WTC11 (cell line): ENCODE data around the gene CAPSL. TPM values are rescaled to one million over a fixed set of nuclear protein-coding genes. Genes with fewer than 3 reads are reported as not detected.

Experiments used
- ATAC-seq: fragments of 200-7000 bp; cut with Tn5 transposase; 2 replicates; pipeline ENCODE4 v1.10.0; 2021; ENCODE audit warnings: mild to moderate bottlenecking, moderate library complexity
- CTCF ChIA-PET: fragments of 300-600 bp; sonication (Branson Sonifier 250); formaldehyde crosslinking; loops from one replicate; lab custom pipeline; 2021; ENCODE audit warnings: antibody characterized with exemption; lab: Charles Lee
- POLR2A ChIA-PET: fragments of 350-600 bp; sonication (Branson Sonifier 250); formaldehyde crosslinking; loops from one replicate; lab custom pipeline; 2021; ENCODE audit warnings: antibody characterized with exemption; lab: Charles Lee
- DNase-seq: peaks from one replicate; pipeline ENCODE4 v3.0.0; 2021; ENCODE audit warnings: low spot score
- H3K27ac Mint-ChIP-seq: 2 replicates; pipeline ENCODE4 v1.8.0; 2021; ENCODE audit warnings: mixed read lengths
- H3K27me3 Mint-ChIP-seq: 2 replicates; pipeline ENCODE4 v1.8.0; 2021; ENCODE audit warnings: low read depth, mild to moderate bottlenecking, moderate library complexity, mixed read lengths
- H3K36me3 Mint-ChIP-seq: 2 replicates; pipeline ENCODE4 v1.8.0; 2021; ENCODE audit warnings: mixed read lengths
- H3K4me1 Mint-ChIP-seq: 2 replicates; pipeline ENCODE4 v1.8.0; 2022; ENCODE audit warnings: mixed read lengths
- H3K4me3 Mint-ChIP-seq: 2 replicates; pipeline ENCODE4 v1.8.0; 2021; ENCODE audit warnings: mild to moderate bottlenecking, moderate library complexity, mixed read lengths
- H3K9me3 Mint-ChIP-seq: 2 replicates; pipeline ENCODE4 v1.8.0; 2021; ENCODE audit warnings: mixed read lengths
- ATF1 ChIP-seq: sonication (generic); formaldehyde crosslinking; IDR thresholded peaks from 2 replicates; pipeline ENCODE4 v1.8.1; 2023; ENCODE audit warnings: mild to moderate bottlenecking, moderate library complexity, missing genetic modification reagents
- ATF3 ChIP-seq: sonication (generic); formaldehyde crosslinking; conservative IDR thresholded peaks from 2 replicates; pipeline ENCODE4 v1.8.1; 2022; ENCODE audit warnings: mild to moderate bottlenecking, missing genetic modification reagents
- CDX4 ChIP-seq: fragments of 250-450 bp; sonication (Bioruptor Pico); IDR thresholded peaks from 2 replicates; pipeline ENCODE4 v1.9.0; 2021; ENCODE audit warnings: moderate library complexity, mild to moderate bottlenecking, inconsistent platforms, borderline replicate concordance
- ESRRA ChIP-seq: sonication (generic); formaldehyde crosslinking; IDR thresholded peaks from 2 replicates; pipeline ENCODE4 v1.8.1; 2022; ENCODE audit warnings: mild to moderate bottlenecking, missing genetic modification reagents, borderline replicate concordance
- ETV6 ChIP-seq: sonication (generic); formaldehyde crosslinking; IDR thresholded peaks from 2 replicates; pipeline ENCODE4 v1.8.1; 2022; ENCODE audit warnings: mild to moderate bottlenecking, missing genetic modification reagents
- FOXJ3 ChIP-seq: sonication (generic); formaldehyde crosslinking; IDR thresholded peaks from 2 replicates; pipeline ENCODE4 v1.9.0; 2021; ENCODE audit warnings: missing genetic modification reagents, mild to moderate bottlenecking, borderline replicate concordance
- GTF2I ChIP-seq: fragments of 250-450 bp; sonication (Bioruptor Pico); conservative IDR thresholded peaks from 2 replicates; pipeline ENCODE4 v1.4.0; 2021; ENCODE audit warnings: mild to moderate bottlenecking
- HMGA2 ChIP-seq: fragments of 250-450 bp; sonication (Bioruptor Pico); IDR thresholded peaks from 2 replicates; pipeline ENCODE4 v1.4.0; 2021; ENCODE audit warnings: mild to moderate bottlenecking, moderate library complexity
- IRF1 ChIP-seq: sonication (generic); formaldehyde crosslinking; IDR thresholded peaks from 2 replicates; pipeline ENCODE4 v1.8.0; 2023; ENCODE audit warnings: missing genetic modification reagents
- NFE2L1 ChIP-seq: sonication (generic); formaldehyde crosslinking; IDR thresholded peaks from 2 replicates; pipeline ENCODE4 v1.8.1; 2023; ENCODE audit warnings: missing genetic modification reagents
- NFYB ChIP-seq: sonication (generic); formaldehyde crosslinking; conservative IDR thresholded peaks from 2 replicates; pipeline ENCODE4 v1.8.0; 2022; ENCODE audit warnings: low read depth, missing genetic modification reagents
- NR2C2 ChIP-seq: sonication (generic); formaldehyde crosslinking; IDR thresholded peaks from 2 replicates; pipeline ENCODE4 v1.8.0; 2022; ENCODE audit warnings: mild to moderate bottlenecking, missing genetic modification reagents
- NR3C1 ChIP-seq: sonication (generic); formaldehyde crosslinking; conservative IDR thresholded peaks from 2 replicates; pipeline ENCODE4 v1.8.1; 2023; ENCODE audit warnings: low read depth, mild to moderate bottlenecking, missing genetic modification reagents
- OVOL2 ChIP-seq: fragments of 250-450 bp; sonication (Bioruptor Pico); IDR thresholded peaks from 2 replicates; pipeline ENCODE4 v1.9.0; 2021; ENCODE audit warnings: mild to moderate bottlenecking, borderline replicate concordance
- PRRX2 ChIP-seq: fragments of 250-450 bp; sonication (Bioruptor Pico); IDR thresholded peaks from 2 replicates; pipeline ENCODE4 v1.8.0; 2021; ENCODE audit warnings: mild to moderate bottlenecking
- RORB ChIP-seq: fragments of 250-450 bp; sonication (Bioruptor Pico); IDR thresholded peaks from 2 replicates; pipeline ENCODE4 v1.9.0; 2021; ENCODE audit warnings: mild to moderate bottlenecking
- SMAD4 ChIP-seq: sonication (generic); formaldehyde crosslinking; IDR thresholded peaks from 2 replicates; pipeline ENCODE4 v1.8.0; 2022; ENCODE audit warnings: mild to moderate bottlenecking, missing genetic modification reagents
- TEAD1 ChIP-seq: sonication (generic); formaldehyde crosslinking; IDR thresholded peaks from 2 replicates; pipeline ENCODE4 v1.8.0; 2022; ENCODE audit warnings: mild to moderate bottlenecking, missing genetic modification reagents
- TEAD4 ChIP-seq: sonication (generic); formaldehyde crosslinking; IDR thresholded peaks from 2 replicates; pipeline ENCODE4 v1.8.0; 2022; ENCODE audit warnings: mild to moderate bottlenecking, missing genetic modification reagents
- TP53 ChIP-seq: sonication (generic); formaldehyde crosslinking; IDR thresholded peaks from 2 replicates; pipeline ENCODE4 v1.8.1; 2023; ENCODE audit warnings: mild to moderate bottlenecking, missing genetic modification reagents
- USF2 ChIP-seq: sonication (generic); formaldehyde crosslinking; IDR thresholded peaks from 2 replicates; pipeline ENCODE4 v1.8.1; 2023; ENCODE audit warnings: mild to moderate bottlenecking, missing genetic modification reagents, moderate library complexity
- ZBTB43 ChIP-seq: sonication (generic); formaldehyde crosslinking; IDR thresholded peaks from 2 replicates; pipeline ENCODE4 v1.8.1; 2023; ENCODE audit warnings: mild to moderate bottlenecking, missing genetic modification reagents
- ZMAT4 ChIP-seq: fragments of 250-450 bp; sonication (Bioruptor Pico); IDR thresholded peaks from 2 replicates; pipeline ENCODE4 v1.9.0; 2021; ENCODE audit warnings: mild to moderate bottlenecking
- ZNF263 ChIP-seq: sonication (generic); formaldehyde crosslinking; IDR thresholded peaks from 2 replicates; pipeline ENCODE4 v1.8.1; 2022; ENCODE audit warnings: low read depth, mild to moderate bottlenecking, moderate library complexity, missing genetic modification reagents
- ZNF281 ChIP-seq: sonication (generic); formaldehyde crosslinking; IDR thresholded peaks from 2 replicates; pipeline ENCODE4 v1.8.0; 2023; ENCODE audit warnings: mild to moderate bottlenecking, missing genetic modification reagents
- ZNF396 ChIP-seq: fragments of 250-450 bp; sonication (Bioruptor Pico); IDR thresholded peaks from 2 replicates; pipeline ENCODE4 v1.8.0; 2021; ENCODE audit warnings: mild to moderate bottlenecking, moderate library complexity, borderline replicate concordance
- ZNF423 ChIP-seq: fragments of 250-450 bp; sonication (Bioruptor Pico); IDR thresholded peaks from 2 replicates; pipeline ENCODE4 v2.1.2; 2022; ENCODE audit warnings: mild to moderate bottlenecking, moderate library complexity
- ZNF512 ChIP-seq: sonication (generic); formaldehyde crosslinking; IDR thresholded peaks from 2 replicates; pipeline ENCODE4 v1.8.1; 2022; ENCODE audit warnings: missing genetic modification reagents, borderline replicate concordance
- ZNF671 ChIP-seq: fragments of 250-450 bp; sonication (Bioruptor Pico); IDR thresholded peaks from 2 replicates; pipeline ENCODE4 v1.8.0; 2021; ENCODE audit warnings: mild to moderate bottlenecking
- total RNA-seq: library from RNA; stranded (reverse); gene quantifications from 3 replicates; pipeline ENCODE4 v1.2.3, GENCODE V29; 2021

CAPSL gene
- total RNA-seq, 1 experiment from 2014 or later: not detected

- TF ChIP-seq CDX4 (CRISPR knock-in tag): no peak
- no peak for TF ChIP-seq OVOL2 (CRISPR knock-in tag)
- TF ChIP-seq TEAD4 (CRISPR knock-in tag): no peak
- no peak for TF ChIP-seq USF2
- TF ChIP-seq ZMAT4: no peak
- TF ChIP-seq NR3C1 (CRISPR knock-in tag): no peak
- no peak for TF ChIP-seq SMAD4 (CRISPR knock-in tag)
- TF ChIP-seq NR2C2 (CRISPR knock-in tag): no peak
- TF ChIP-seq IRF1 (CRISPR knock-in tag): no peak
- TF ChIP-seq TP53 (CRISPR knock-in tag): no peak
- TF ChIP-seq GTF2I: no peak
- TF ChIP-seq ZNF263 (CRISPR knock-in tag): no peak
- TF ChIP-seq ZNF396 (CRISPR knock-in tag): no peak
- no peak for TF ChIP-seq ZNF512 (CRISPR knock-in tag)
- no peak for TF ChIP-seq ATF3
- TF ChIP-seq ATF1 (CRISPR knock-in tag): no peak
- no peak for TF ChIP-seq ZNF423 (CRISPR knock-in tag)
- TF ChIP-seq TEAD1 (CRISPR knock-in tag): no peak
- TF ChIP-seq NFE2L1 (CRISPR knock-in tag): no peak
- Mint-ChIP-seq H3K9me3 (peaks cover 26% of the 10 kb centered on the region), H3K4me1 (peaks cover 37% of the 10 kb centered on the region), H3K27ac (no peak overlapping the region), H3K27me3 (peaks cover 3% of the 10 kb centered on the region; the same call in 1 of the 2 replicates), H3K4me3 (no peak overlapping the region), H3K36me3 (peaks cover 6% of the 10 kb centered on the region; the same call in 1 of the 2 replicates)
- ChIA-PET CTCF (no interaction called here), POLR2A (no interaction called here)
- ATAC-seq: no peak
- DNase-seq: no peak
These were observed 76.7 kb downstream of the CAPSL start for GRCh38 chr5:35861718-35862117.

GRCh38 chr5:35860686-35861085 lies 77.7 kb downstream of the CAPSL start:
- peak; percentile 53 for ATAC-seq
- POLR2A ChIA-PET: no interaction called here
- TF ChIP-seq NFYB (CRISPR knock-in tag): no peak
- TF ChIP-seq PRRX2 (CRISPR knock-in tag): no peak
- no peak for TF ChIP-seq HMGA2 (CRISPR knock-in tag)
- no peak for TF ChIP-seq ZBTB43 (CRISPR knock-in tag)
- TF ChIP-seq ATF3: no peak
- TF ChIP-seq ZNF281: no peak
- TF ChIP-seq ETV6 (CRISPR knock-in tag): no peak
- TF ChIP-seq FOXJ3 (CRISPR knock-in tag): no peak
- TF ChIP-seq ZNF671 (CRISPR knock-in tag): no peak
- no peak for TF ChIP-seq RORB (CRISPR knock-in tag)
- no peak for TF ChIP-seq ESRRA (CRISPR knock-in tag)

More at GRCh38 chr5:35860686-35861085, 77.7 kb downstream of the CAPSL start:
- peaks cover 37% of the 10 kb centered on the region for H3K4me1 Mint-ChIP-seq
- CTCF ChIA-PET: no interaction called here
- H3K4me3 Mint-ChIP-seq: no peak overlapping the region
- H3K36me3 Mint-ChIP-seq: peaks cover 6% of the 10 kb centered on the region; the same call in 1 of the 2 replicates
- peaks cover 26% of the 10 kb centered on the region for H3K9me3 Mint-ChIP-seq
- peaks cover 3% of the 10 kb centered on the region; the same call in 1 of the 2 replicates for H3K27me3 Mint-ChIP-seq
- H3K27ac Mint-ChIP-seq: no peak overlapping the region
- DNase-seq: no peak
